HG02973 (cell line): ENCODE data around the gene MAP3K20.

ENCODE experiments used
- ATAC-seq: cut with Tn5 transposase; IDR thresholded peaks from one replicate; pipeline ENCODE4 v1.9.1; 2021; ENCODE audit warnings: moderate library complexity; ENCODE audit not compliant: unreplicated experiment

The MAP3K20 gene

DNA sequence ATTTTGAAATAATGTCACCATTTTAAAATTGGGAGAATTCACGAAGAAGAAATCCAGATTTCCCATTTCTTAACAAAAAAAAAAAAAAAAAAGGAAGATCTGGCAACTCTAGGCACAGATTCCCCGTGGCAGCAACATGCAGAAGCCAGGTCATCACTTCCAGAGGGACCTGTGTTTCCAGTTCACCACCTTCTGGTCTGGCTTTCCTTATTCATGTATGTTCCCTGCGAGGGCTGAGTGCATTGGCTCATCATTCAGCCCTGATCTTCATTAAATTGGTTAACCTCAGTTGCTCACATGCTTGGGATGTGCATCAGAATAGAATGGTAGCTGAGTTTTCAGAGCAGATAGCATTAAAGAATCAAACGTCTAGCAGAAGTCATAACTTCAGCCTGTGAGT lies 25.0 kb upstream of the MAP3K20 start:
- ATAC-seq = no peak

DNA sequence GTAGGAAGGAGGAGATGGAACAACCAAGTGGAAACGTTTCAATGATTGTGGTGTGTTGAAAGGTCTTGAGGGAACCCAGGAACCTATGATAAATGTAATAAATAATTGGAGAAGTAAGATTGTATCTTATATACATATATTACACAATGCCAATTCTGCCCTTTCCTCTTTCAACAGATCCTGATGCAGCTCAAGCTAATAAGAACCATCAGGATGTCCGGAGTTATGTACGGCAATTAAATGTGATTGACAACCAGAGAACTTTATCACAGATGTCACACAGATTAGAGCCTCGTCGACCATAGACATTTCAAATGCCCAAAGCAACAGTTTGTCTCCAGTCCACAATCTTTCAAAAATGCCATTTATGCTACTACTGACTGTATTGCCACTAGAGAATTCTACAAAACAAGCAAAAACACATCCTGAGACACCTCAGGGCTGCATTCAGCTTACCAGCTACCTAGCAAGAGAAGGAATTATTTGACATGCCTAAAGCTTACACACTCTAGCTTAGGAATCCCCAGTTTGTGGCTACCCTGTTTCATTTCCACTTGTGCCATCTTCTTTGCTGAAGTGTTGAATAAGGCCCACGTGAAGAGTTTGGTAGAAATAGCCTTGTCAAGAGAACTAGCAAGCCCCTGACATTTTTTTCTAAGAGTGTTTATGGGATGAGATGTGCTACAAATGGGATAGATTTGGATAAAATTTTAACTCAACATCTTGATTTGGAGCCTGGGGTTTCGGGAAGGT lies 24.0 kb upstream of the MAP3K20 start:
- ATAC-seq = no peak

DNA sequence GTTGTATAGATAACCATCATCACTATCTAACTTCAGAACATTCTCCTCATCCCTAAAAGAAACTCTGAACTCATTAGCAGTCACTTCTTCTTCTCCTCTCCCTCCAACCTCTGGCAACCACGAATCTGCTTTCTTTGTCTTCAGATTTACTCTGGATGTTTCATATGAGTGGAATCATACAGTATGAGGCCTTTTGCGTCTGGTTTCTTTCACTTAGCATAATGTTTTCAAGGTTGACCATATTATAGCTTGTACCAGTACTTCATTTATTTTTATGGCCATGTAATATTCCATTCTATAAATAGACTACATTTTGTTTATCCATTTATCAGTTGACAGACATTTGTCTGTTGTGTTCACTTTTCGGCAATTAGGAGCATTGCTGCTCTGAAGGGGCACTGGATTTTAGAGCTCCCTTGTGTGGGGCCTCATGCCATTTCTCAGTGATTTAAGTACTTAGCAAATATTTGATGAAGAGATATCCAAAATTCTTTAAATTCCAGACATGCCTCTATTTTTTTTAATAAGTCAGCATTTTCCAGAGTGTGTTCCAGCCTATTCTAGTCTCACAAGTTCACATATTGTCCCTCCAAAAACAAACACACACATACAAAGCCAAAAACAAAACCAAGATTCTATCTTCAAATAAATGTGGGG lies 22.5 kb upstream of the MAP3K20 start:
- ATAC-seq = no peak

DNA sequence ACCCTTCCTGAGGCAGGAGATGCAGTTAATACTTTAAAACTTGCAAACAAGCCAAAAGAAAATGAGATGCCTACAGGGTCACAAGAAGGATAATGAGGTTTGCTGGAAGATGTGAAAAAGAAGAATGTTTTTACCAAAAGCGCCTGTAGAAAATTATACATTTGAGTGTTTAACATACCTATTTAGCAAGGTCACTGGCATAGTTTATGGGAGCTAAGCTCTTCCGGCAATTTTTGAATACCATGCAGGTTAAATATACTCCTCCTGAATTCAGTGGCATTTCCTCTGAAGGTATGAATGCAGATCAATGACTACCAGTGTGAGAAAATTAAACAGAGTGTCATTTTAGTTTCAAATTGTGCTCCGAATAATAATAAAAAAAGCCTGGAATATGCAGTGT lies 21.2 kb upstream of the MAP3K20 start:
- ATAC-seq = no peak

DNA sequence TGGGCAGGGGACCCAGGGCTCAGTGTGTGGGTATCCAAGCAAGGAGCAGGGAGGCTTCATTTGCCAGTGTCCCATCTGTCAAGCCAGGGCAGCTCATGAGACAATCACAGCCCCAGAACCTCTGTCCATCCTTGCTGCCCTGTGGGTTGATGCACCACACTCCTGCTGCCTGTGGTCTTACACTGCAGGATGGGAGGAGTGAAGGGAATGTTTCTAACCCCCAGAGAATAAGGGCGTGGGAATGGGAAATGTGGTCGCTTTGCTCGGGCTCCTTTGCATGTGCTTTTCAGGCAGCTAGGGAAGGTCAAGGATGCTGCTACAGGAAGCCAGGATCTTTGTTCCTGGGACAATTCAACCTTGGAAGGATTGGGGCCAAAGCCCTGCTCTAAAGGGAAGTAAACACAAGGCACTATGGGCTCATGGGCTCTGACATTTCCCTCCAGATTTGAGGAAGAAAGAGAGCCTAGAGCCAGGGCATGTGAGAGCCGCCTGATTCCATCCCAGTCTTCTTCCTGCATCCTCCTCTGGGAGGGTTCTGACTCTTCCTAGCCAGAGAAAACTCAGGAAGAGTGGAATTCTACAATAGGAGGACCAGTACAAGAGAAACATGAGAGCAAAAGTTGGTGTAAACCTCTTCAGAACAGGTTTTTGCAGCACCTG lies 18.8 kb upstream of the MAP3K20 start:
- no peak for ATAC-seq

DNA sequence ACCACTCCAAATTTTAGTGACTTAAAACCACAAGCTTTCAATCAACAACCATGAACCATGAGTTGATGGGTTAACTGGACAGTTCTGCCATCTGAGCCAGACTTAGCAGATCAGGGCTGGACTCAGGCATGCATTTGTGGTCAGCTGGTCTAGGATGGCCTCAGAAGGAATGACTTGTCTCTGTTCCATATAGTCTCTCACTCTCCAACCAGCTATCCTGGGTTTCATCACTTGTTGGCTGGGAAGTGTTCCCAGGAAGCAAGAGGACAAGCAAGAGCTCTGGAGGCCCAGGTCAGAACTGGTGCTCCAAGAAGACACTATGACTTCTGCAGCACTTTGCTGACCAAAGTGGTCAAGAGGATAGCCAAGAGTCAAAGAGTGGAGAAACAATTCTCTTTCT lies 17.5 kb upstream of the MAP3K20 start:
- no peak for ATAC-seq

DNA sequence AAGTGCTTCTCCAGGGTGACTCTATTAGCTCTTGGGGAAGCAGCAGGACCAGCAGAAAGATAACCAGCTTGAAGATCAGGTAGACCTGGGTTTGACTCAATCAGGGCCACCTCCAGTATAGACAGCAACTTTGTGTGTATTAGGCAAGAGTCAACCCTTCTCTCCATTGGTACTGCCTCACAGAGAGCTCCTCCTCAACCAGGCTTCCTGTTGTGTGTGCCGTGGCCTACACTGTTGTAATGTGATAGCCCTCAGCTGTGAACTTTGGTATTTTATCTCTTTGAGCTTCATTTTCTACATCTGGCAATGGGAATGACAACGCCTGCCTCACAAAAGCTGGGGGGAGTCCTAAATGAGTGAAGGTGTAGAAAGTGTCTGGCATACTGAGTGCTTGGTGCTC lies 17.0 kb upstream of the MAP3K20 start:
- no peak for ATAC-seq

DNA sequence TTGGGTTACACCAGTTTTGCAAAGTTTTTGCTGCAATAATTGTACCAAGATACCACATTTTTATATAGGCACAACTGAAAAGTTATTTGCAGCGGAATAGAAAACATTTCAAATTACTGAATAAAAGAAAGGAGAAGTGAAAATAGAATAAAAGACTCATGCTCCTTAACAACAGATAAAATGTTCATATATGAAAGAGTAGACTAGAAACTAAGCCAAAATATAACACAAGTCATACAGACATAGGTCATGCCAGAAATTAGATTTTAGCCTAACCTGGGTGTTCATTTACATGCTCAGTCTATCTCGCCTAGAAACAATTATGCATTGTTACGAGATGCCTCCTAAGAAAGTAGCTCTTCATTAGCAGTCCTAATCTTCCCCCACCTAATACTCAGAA lies 16.4 kb upstream of the MAP3K20 start:
- ATAC-seq = no peak

DNA sequence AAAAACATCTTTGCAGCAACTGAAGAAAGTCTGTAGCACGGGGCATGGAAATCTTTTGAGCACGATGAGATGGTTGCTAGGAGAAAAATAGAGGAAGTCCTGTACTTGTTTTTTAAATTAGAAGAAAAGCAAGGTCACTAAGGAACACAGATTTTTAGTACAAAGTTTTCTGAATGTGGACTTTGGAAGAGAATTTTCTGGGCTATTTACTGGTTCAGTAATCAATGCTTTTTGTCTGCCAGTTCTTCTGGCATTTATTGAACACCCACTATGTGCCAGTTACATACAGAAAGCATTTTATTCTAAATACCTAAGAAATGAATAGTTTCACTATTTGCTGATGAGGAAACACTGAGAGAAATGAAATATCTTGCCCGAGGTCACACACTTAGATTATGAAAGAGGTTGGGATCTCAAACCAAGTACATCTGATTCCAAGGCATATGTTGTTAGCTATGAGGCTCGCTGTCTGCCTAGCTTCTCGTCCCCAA lies 15.6 kb upstream of the MAP3K20 start:
- no peak for ATAC-seq

DNA sequence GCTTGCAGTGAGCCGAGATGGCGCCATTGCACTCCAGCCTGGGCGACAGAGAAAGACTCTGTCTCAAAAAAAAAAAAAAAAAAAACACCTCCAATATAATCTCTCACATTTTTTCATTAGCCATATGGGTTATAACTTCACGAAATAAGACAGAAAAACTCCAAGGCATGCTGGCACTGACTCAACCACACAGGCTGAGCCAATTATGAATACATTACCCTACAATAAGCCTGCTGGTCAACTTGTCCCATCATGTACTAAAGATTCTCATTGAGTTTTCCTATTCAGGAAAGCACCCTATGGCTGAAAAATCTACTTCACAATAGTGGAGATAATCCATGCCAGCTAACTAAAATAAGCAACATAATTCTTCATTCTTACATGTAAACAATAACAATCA lies 12.8 kb upstream of the MAP3K20 start:
- no peak for ATAC-seq

DNA sequence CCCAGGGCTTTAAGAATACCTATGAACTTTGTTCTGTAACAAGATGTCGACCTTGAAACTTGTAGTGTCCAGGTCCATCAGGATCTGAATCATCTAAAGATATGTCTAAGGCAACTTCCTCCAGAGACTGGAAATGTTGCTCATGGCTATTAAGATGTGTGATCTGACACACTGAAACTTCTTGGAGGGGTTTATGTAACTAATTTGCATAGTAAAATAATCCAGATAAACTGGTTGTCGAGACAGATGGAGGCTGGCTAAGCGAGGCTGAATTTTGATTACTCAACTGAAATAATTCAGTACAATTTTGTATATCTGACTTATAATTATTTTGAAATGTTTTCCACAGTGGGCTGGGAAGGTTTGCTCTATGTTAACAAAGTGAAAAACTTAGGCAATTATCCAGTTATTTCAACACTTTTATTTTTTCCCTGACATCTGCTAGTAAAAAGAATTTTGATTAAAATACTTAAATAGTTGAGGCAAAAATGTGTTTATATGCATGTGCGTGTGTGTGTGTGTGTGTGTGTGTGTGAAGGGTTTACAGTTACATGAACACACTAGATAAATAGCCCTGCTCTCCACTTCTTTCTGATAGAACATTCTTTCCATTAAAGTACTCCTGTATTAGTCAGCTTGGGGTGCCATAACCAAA lies 11.4 kb upstream of the MAP3K20 start:
- no peak for ATAC-seq

DNA sequence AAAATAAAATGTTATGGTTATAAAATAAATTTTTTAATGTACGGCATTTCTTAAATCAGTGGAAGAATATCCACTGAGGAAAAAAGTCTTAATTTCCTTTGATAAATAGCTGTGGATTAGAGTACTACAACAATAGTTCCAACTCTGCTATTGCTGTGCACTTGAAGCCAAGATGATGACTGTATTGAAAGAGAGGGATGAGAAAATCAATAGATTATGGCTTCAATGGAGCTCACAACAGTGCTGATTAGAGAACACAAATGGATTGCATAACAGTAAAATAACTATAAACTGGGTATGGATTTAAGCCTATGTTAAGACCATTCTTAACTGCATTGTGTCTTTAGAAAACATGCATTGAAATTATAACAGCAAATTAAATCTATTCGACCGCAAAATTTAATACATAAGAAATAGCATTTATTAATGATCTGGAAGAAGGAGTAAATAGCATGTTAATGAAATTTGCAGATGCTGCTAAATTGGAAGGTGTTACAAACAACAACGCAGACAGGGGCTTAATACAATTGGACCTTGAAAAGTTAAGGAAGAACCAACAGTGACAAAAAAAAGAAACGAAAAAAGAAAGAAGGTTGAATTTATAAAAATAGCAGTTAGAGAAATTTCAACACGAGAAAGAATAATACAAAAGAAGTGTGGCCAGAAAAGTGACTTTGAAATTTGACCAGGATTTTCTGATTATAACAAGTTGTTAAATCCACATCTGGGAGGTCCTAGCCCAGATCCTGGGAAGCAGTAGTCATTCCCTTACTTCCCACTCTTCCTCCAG lies 8.6 kb upstream of the MAP3K20 start:
- ATAC-seq = no peak

DNA sequence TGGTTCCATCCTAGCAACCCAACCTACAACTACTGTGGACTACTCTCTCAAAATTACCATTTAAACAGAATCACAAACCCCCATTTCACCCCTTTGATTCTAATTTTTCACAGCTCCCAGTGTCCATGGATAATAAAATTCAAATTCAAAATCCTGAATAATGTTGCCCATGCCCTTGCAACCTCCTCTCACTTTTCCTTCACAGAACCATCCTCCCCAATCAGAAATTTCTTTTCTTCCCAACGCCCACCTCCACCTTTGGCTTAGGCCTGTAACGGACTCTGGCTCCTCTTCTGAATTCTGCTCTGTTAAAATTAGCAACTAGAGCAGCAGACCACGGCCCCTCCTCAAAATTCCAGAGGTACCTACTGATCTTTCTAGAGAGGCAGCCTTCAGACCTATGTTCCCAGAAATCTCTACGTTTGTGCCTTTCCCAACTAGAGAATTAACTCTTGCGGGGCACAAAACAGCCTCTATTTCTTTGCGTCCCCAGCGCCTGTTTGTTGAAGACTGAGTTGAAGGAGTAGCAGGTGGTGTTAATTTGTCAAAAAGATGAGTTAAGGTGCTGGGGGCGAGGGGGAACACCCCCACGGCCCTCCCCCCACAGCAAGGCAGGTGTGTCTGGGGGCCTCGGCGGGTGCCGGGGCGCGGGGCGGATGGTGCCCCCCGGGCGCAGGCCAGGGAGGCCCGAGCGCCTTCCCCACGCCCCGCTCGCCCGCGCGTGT lies 428 bp upstream of the MAP3K20 start:
- no peak for ATAC-seq

DNA sequence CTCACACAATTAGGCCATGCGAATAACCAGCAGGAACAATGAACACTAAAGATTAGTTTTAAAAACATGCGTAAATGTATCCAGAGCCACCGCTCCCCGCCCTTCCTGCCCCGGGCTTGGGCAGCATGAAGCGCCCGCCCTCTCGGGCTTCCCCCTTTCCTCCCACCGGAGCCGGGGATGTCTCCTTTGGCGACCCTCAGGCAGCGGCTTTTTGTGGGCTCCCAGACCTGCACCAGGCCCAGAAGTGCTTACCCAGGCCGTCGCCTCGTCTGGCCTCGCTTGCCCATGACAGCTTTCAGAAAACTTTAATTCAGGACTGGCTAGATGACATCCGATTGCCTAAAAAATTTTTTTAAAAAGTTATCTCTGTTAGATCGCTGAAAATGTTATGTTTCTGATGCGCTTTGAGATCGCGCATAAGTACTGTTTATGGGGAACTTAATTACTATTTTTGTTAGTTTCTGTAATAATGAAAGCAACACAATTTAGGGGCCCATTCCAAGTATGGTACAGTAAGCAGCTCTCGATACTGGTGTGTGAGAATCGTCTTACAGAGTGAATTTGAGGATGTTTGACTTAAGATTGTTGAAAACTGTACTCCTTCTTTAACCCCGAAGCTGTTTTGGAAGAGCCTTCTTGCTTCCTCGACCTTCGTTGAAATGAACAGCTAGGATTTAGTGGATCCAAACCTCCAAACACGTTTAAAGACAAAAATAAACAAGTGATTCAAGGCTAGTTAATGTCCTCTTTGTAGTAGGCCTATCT lies 1.1 kb downstream of the MAP3K20 start:
- ATAC-seq = peak; percentile 29

DNA sequence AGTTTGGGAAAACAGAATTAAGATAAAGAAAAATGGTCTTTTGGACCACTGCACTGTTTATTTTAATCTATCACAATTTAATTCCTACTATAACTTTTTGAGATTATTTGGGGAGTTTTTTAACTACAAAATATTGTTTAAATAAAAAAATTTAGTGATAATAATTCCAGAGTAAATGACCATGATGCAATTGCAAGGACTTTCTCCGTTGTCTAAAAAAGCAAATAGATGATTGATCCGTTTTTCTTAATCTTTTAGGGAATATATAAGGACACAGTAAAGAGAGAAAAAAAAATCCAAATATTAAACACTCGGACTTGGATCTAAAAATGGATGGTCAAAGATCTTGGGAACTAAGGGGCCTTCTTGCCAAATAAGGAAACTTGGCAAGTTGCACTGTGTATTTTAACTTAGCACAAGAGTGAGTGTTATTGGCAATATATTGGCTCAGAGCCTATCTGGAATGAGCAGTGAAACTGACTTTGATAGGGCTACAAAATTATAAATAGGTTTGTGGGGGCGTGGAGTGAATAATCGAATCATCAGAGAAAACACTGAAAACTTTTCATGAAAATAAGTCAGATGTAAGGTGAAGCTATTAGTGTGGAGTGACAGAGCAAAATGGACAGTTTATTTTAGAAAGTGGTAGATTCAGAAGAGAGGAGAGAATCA lies 2.0 kb downstream of the MAP3K20 start:
- ATAC-seq = no peak

DNA sequence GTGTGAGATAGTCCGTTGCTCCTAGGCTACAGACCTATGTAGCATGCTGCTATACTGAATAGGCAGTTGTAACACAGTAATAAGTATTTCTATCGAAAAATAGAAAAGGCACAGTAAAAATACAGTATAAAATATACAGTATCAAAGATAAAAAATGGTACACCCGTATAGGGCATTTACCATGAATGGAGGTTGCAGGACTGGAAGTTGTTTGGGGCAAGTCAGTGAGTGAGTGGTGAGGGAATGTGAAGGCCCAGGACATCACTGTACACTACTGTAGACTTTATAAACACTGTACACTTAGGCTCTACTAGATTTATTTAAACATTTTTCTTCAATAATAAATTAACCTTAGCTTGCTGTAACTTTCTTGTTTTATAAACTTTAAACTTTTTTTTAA lies 3.5 kb downstream of the MAP3K20 start:
- no peak for ATAC-seq

DNA sequence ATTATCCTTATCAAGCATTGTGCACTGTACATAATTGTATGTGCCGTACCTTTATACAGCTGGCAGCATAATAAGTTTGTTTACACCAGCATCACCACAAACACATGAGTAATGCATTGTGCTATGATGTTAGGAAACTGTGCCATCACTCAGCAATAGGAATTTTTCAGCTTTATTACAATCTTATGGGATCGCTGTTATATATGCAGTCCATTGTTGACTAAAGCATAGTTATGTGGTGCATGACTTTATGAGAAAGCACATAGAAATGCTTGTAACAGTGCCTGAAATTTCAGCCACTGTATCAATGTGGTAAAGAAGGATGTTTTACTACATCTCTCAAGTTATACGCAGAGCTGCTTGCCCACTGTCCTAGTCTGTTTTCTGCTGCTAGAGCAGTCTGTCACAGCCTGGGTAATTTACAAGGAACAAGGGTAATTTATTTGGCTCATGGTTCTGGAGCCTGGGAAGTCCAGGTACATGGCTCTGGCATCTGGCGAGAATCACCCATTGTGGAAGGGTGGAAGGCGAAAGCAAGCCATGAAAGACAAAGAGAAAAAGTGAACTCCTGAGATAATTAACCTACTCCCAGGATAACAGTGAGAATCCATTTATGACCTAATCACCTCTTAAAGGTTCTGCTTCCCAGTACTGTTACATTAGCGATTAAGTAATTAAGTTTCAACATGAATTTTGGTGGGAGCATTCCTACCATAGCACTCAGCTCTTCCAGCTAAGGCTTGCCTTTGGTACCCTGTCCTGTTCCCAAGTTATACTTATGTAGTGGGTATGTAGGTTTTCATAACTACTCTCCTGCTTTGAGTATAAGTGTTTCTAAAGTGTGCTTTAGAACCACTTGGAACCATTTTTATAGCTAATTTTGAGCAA lies 4.6 kb downstream of the MAP3K20 start:
- no peak for ATAC-seq
